SKM-1 (cell line): ENCODE results near the gene CRIP1.

Experiments
- DNase-seq: peaks from one replicate; lab custom pipeline; 2025; ENCODE audit not compliant: unreplicated experiment; lab: John Stamatoyannopoulos, UW

CRIP1 gene

DNA sequence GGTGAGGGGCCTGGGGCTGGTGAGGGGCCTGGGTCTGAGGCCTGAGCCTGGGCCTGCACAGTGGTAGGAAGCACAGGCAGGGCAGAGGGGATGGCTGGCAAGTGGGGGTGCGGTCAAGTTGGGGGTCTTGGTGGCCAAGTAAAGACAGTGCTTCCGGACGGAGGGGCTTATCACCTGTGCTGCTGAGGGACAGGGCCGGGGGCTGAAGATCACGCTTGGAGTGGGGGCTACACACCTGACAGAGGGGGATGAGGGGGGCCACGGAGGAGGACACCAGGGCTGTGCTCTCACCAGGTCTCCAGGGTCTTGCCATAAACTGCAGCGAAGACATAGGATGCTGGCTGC lies 16.6 kb downstream of the CRIP1 start:
- DNase-seq = no peak

DNA sequence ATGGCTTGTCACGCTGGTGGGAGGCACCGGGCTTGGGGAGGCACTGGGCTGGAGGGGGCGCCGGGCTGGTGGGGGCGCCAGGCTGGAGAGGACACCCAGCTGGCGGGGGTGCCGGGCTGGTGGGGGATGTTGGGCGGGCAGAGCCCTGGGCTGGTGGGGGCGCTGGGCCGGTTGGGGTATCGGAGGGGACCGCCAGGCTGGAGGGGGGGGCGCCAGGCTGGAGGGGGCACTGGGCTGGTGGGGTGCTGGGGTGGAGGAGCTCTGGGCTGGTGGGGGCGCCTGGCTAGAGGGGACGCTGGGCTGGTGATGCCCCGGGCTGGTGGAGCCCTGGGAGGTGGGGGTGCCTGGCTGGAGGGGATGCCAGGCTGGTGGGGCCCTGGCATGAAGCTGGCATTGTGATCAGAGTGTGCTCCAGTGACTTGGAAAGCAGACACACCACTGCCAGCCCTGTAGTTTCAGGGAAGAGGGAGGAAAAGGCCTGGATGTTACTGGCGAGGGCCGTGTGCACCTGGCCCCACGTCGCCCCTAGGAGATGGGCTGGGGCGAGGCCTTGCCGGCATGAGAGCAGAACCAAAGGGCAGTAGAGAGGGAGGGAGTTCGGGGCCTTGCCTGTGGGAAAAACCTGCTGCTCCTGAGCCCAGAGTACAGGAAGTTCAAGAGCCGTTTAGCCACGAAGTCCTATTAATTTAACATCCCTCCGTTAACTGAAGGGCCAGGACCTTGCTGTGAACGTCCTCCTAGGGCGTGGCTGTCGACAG lies 17.4 kb downstream of the CRIP1 start:
- no peak for DNase-seq

- no peak for DNase-seq
These were observed 18.4 kb downstream of the CRIP1 start for GRCh38 chr14:105505101-105505500.

DNA sequence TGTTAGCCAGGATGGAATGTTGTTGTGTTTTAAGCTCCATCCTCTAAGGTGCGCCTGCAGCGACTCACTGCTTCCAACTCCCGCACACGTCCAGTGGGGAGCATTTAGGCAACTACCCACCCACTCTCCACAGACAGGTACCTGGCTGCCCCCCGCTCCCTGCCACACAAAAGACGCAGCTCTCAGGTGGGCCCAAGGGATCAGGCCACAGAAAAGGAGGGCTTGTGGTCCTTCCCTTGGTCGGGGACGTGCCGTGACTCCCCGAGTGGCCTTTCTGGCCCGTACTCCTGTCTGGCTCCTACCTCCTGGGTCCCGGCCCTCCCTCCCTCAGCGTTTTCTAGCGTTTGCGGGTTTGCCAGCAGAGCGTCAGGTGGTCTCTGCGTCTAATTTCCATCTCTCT lies 20.6 kb downstream of the CRIP1 start:
- DNase-seq = no peak

DNA sequence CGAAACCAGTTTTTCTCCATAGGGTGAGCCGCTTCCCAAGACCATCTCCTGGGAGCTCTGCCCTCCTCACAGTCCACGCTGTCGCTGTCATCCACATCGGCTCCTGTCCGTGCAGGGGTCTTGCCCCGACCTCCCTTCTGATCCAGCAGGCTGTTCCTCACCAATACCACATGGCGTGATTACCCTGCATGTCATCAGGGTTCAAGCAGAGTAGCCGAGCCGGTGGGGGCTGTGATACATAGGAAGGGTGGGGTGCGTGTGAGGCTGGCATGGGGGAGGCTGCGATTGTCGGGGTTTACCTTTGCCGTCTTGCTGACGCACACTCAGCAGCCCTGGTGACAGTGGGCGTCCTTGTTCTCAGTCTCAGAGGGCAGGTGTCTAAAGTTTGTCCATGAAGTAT lies 21.4 kb downstream of the CRIP1 start:
- no peak for DNase-seq

DNA sequence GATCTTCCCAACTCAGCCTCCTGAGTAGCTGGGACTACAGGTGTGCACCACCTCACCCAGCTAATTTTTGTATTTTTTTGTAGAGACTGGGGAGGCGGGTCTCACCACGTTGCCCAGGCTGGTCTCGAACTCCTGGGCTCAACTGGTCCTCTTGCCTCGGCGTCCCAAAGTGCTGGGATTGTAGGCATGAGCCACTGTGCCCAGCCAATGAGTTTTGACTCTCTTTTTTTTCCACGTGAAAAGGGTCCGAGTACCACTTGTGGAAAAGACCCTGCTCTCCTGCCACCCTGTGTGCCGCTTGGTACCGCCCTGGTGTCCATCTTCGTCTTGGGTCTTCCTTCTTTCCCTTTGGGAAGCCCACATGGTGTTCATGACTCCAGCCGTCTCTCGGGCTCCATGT lies 21.9 kb downstream of the CRIP1 start:
- no peak for DNase-seq

- no peak for DNase-seq
These were observed 30.4 kb downstream of the CRIP1 start for GRCh38 chr14:105517096-105517495.

- DNase-seq = no peak
These were observed 33.4 kb downstream of the CRIP1 start for GRCh38 chr14:105519946-105520698.

- no peak for DNase-seq
These were observed 38.6 kb downstream of the CRIP1 start for GRCh38 chr14:105525326-105525725.

GRCh38 chr14:105525861-105526775 lies 39.4 kb downstream of the CRIP1 start, which contains the start of gene TMEM121:
Gene TMEM121, plus strand, starts transcription at chr14:105526583. Its CDS starts 2,252 bp downstream, at chr14:105528835.
- no peak for DNase-seq

DNA sequence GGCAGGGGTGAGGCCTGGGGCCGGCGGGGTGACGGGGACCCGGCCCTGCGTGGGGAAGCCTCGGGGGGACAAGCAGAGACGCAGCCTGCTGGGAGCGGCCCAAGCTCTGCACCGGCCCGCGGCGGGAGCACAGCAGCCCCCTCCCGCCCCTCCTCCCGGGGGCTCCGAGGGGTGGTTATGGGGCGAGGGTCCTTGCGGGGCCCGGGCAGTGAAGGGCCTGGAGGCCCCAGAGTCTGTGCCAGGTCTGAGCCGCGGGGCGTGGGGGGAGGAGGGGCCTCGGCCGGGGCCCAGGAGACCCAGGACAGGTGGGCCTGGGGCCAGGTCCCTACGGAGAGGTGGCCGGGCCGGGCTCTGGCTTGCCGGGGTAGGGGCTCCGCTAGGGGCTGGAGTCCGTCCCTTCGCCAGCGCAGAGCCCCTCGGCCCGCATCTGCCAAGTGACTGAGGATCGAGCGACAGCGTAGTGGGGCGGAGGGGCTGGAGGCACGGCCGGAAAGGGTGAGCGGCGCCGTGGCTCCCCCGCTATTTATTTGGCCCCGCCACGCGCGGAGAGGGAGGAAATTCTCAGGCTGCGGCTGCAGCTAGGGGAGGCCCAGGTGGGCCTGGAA lies 40.2 kb downstream of the CRIP1 start:
- no peak for DNase-seq

DNA sequence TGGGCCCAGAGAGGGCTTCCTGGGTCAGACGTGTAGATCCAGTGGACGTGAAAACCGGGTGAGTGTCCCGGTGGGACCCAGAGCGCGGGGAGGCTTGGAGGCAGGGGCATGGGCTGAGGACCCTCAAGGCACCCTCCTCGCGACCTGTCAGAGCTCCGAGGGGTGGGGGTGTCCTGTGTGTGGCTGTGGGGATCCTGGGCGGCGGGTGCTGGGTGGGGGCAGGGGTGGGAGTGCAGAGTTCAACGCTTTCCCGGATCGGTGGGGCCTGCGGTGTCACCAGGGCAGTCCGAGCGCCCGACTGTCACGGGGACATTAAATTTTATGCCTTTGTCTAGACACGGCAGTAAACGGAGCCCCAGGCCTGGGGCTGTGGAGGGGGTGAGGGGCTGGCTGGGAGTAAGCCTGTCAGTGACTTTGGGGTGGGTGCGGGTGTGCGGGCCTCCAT lies 40.7 kb downstream of the CRIP1 start:
- DNase-seq = no peak

- DNase-seq = no peak
These were observed 41.3 kb downstream of the CRIP1 start for GRCh38 chr14:105527826-105528585.

DNA sequence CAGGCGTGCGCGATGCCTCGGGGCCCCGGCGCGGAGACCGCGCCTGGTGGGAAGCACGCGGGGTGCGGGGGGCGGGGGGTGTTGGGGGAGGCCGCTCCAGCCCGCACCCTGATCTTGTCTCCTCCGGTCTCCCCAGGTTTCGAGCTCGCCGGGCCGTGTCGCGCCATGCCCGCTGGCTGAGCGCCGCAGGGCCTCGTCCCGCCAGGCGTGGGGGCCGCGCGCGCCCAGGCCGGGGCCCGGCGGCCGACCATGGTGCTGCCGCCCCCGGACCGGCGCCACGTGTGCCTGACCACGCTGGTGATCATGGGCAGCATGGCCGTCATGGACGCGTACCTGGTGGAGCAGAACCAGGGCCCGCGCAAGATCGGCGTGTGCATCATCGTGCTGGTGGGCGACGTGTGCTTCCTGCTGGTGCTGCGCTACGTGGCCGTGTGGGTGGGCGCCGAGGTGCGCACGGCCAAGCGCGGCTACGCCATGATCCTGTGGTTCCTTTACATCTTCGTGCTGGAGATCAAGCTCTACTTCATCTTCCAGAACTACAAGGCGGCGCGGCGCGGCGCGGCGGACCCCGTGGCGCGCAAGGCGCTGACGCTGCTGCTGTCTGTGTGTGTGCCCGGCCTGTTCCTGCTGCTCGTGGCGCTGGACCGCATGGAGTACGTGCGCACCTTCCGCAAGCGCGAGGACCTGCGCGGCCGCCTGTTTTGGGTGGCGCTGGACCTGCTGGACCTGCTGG lies 42.1 kb downstream of the CRIP1 start:
- DNase-seq = no peak

GRCh38 chr14:105529319-105529568 lies 42.6 kb downstream of the CRIP1 start:
- DNase-seq = no peak

DNA sequence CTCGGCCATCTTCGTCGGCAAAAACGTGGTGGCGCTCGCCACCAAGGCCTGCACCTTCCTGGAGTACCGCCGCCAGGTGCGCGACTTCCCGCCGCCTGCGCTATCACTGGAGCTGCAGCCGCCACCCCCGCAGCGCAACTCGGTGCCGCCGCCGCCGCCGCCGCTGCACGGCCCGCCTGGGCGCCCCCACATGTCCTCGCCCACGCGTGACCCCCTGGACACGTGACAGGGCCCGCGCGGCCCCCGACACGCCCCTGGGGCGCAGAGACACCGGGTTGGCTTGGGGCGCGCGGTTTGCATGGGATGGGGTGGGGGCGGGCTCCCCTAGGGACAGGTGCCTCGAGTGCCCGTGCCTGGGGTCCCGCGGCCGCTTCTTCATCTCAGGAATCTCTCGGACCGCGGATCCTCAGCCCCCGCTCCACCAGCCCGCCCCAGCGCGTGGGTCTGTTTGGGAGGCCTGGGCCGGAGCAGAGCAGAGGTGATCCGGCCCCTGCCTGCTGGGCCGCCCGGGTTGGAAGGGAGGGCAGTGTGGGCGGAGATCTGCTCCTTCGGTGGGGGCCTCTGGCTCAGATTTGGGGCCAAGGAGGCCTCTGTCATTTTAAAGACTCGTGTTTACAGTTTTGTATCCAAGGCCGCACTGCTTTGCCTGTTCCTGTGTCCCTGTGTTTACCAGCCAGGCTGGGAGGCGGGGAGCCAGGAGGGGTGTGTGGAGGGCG lies 43.0 kb downstream of the CRIP1 start:
- no peak for DNase-seq

GRCh38 chr14:105530285-105531087 lies 43.8 kb downstream of the CRIP1 start:
- no peak for DNase-seq

DNA sequence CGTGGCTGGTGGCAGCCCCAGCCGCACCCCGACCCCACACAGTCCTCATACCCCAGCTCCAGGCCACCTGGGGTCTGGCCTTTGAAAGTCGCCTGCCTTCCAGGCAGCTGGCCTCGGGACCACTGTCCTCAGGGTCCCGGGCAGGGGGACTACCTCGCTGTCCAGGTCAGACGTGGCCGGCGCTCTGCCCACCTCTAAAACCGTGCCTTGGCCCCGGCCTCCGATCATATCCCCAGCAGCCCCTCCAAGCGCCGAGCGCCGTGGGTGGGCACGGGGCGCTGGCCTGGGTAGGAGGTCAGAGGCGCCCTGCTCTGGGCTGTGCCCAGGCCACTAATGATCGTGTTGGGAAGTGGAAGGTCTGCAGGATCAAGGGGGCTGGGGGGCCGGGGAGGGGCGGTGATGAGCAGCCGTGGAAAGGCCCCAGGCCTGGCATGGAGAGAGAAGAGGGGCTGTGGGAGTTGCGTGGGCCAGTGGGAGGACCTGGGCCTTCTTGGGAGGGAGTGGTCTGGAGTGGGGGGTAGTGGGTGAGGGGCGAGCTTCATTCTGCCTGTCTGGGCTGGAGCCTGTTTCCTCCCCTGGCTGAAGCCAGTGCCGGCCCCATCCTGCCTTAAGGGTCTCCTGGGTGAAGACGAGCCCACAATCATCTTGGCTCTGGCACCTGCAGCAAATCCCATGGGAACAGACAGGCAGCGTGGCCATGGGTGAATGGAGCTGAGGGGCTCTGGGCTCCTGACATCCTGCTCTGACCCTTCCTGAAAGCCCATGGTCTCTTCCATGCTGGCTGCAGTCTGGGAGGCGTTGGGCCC lies 44.6 kb downstream of the CRIP1 start:
- no peak for DNase-seq
